Parathyroid adenoma (tissue), 2 donors: Measurements from ENCODE around the gene SIDT1.
A peak's percentile ranks its signal among the peaks of the same experiment; 100 is the strongest.

Experiments
- H2AFZ ChIP-seq: fragments of 300-600 bp; sonication (generic); one replicate; pipeline ENCODE4 v1.7.0; 2017; ENCODE audit warnings: antibody characterized with exemption, mild to moderate bottlenecking
- H3K27ac ChIP-seq: fragments of 300-600 bp; sonication (generic); one replicate; pipeline ENCODE4 v1.7.0; 2017
- H3K27me3 ChIP-seq: fragments of 300-600 bp; sonication (generic); one replicate; pipeline ENCODE4 v1.7.0; 2017; ENCODE audit warnings: low read length; ENCODE audit not compliant: control insufficient read depth, insufficient read depth
- H3K36me3 ChIP-seq: fragments of 300-600 bp; sonication (generic); one replicate; pipeline ENCODE4 v1.7.0; 2017; ENCODE audit warnings: low read length; ENCODE audit not compliant: control insufficient read depth, insufficient read depth
- H3K4me1 ChIP-seq: fragments of 300-600 bp; sonication (generic); one replicate; pipeline ENCODE4 v1.7.0; 2017; ENCODE audit warnings: control low read depth
- H3K4me2 ChIP-seq: fragments of 300-600 bp; sonication (generic); one replicate; pipeline ENCODE4 v1.7.0; 2017; ENCODE audit warnings: low read length
- H3K4me3 ChIP-seq: fragments of 300-600 bp; sonication (generic); one replicate; pipeline ENCODE4 v1.7.0; 2017; ENCODE audit warnings: low read depth, low read length
- H3K79me2 ChIP-seq: fragments of 300-600 bp; sonication (generic); one replicate; pipeline ENCODE4 v1.7.0; 2017; ENCODE audit warnings: control low read depth
- H3K9ac ChIP-seq: fragments of 300-600 bp; sonication (generic); one replicate; pipeline ENCODE4 v1.7.0; 2017; ENCODE audit warnings: mild to moderate bottlenecking
- H3K9me3 ChIP-seq: fragments of 300-600 bp; sonication (generic); one replicate; pipeline ENCODE4 v1.7.0; 2017; ENCODE audit warnings: low read length; ENCODE audit not compliant: control insufficient read depth
- CTCF ChIP-seq: fragments of 300-600 bp; sonication (generic); IDR thresholded peaks from one replicate; pipeline ENCODE4 v1.7.0; 2017; ENCODE audit warnings: antibody characterized with exemption, mild to moderate bottlenecking
- donor health status: primary hyperparathyroidism.

Gene SIDT1

GRCh38 chr3:113575206-113575605 is 42.9 kb downstream of the SIDT1 start:
- Histone ChIP-seq H3K9me3 (no peaks in the 10 kb centered on the region), H3K4me2 (no peak overlapping the region), H2AFZ (peak overlapping the region; percentile 61), H3K27ac (no peak overlapping the region), H3K36me3 (no peaks in the 10 kb centered on the region), H3K9ac (no peak overlapping the region), H3K79me2 (no peaks in the 10 kb centered on the region), H3K4me1 (peaks cover 15% of the 10 kb centered on the region), H3K4me3 (no peak overlapping the region), H3K27me3 (no peaks in the 10 kb centered on the region)
- no peak for TF ChIP-seq CTCF

GRCh38 chr3:113585228-113585627 is 52.9 kb downstream of the SIDT1 start:
- H3K4me2 ChIP-seq, result no peak overlapping the region
- H3K27me3 ChIP-seq, result no peaks in the 10 kb centered on the region
- H3K4me1 ChIP-seq, result no peaks in the 10 kb centered on the region
- no peaks in the 10 kb centered on the region for H3K79me2 ChIP-seq
- no peaks in the 10 kb centered on the region for H3K36me3 ChIP-seq
- H3K4me3 ChIP-seq, result no peak overlapping the region
- H3K9ac ChIP-seq, result no peak overlapping the region
- no peak overlapping the region for H3K27ac ChIP-seq
- no peak for TF ChIP-seq CTCF
- H2AFZ ChIP-seq, result no peak overlapping the region
- H3K9me3 ChIP-seq, result no peaks in the 10 kb centered on the region

- no peaks in the 10 kb centered on the region for H3K79me2 ChIP-seq
- no peak for TF ChIP-seq CTCF
- H3K27ac ChIP-seq, result no peak overlapping the region
- H2AFZ ChIP-seq, result no peak overlapping the region
- no peaks in the 10 kb centered on the region for H3K9me3 ChIP-seq
- no peak overlapping the region for H3K4me3 ChIP-seq
- no peak overlapping the region for H3K9ac ChIP-seq
- no peaks in the 10 kb centered on the region for H3K27me3 ChIP-seq
- no peak overlapping the region for H3K4me2 ChIP-seq
- H3K36me3 ChIP-seq, result no peaks in the 10 kb centered on the region
- H3K4me1 ChIP-seq, result no peaks in the 10 kb centered on the region
Observed at GRCh38 chr3:113585720-113586119, 53.4 kb downstream of the SIDT1 start.

- no peak for TF ChIP-seq CTCF
Observed at GRCh38 chr3:113588806-113589205, 56.5 kb downstream of the SIDT1 start.

GRCh38 chr3:113589971-113590370 is 57.6 kb downstream of the SIDT1 start:
- Histone ChIP-seq H2AFZ (no peak overlapping the region), H3K9ac (no peak overlapping the region), H3K79me2 (no peaks in the 10 kb centered on the region), H3K4me2 (no peak overlapping the region), H3K27ac (no peak overlapping the region), H3K9me3 (no peaks in the 10 kb centered on the region), H3K36me3 (no peaks in the 10 kb centered on the region), H3K4me1 (no peaks in the 10 kb centered on the region), H3K27me3 (no peaks in the 10 kb centered on the region), H3K4me3 (no peak overlapping the region)
- TF ChIP-seq CTCF, result no peak

More at GRCh38 chr3:113588806-113589205, 56.5 kb downstream of the SIDT1 start:
- Histone ChIP-seq H3K27me3 (no peaks in the 10 kb centered on the region), H3K9me3 (no peaks in the 10 kb centered on the region), H2AFZ (no peak overlapping the region), H3K9ac (no peak overlapping the region), H3K79me2 (no peaks in the 10 kb centered on the region), H3K36me3 (no peaks in the 10 kb centered on the region), H3K4me2 (no peak overlapping the region), H3K27ac (no peak overlapping the region), H3K4me1 (no peaks in the 10 kb centered on the region), H3K4me3 (no peak overlapping the region)
